HG02678 (cell line): ENCODE measurements around the gene NTM.
"Not testable (repeated sequence)": the region's sequence is repeated elsewhere in the genome, so short reads cannot be mapped to it uniquely, and the experiment has no call there.

Source experiments
- ATAC-seq: cut with Tn5 transposase; IDR thresholded peaks from one replicate; pipeline ENCODE4 v1.9.1; 2021; ENCODE audit warnings: mild to moderate bottlenecking, moderate library complexity; ENCODE audit not compliant: unreplicated experiment

NTM gene

DNA sequence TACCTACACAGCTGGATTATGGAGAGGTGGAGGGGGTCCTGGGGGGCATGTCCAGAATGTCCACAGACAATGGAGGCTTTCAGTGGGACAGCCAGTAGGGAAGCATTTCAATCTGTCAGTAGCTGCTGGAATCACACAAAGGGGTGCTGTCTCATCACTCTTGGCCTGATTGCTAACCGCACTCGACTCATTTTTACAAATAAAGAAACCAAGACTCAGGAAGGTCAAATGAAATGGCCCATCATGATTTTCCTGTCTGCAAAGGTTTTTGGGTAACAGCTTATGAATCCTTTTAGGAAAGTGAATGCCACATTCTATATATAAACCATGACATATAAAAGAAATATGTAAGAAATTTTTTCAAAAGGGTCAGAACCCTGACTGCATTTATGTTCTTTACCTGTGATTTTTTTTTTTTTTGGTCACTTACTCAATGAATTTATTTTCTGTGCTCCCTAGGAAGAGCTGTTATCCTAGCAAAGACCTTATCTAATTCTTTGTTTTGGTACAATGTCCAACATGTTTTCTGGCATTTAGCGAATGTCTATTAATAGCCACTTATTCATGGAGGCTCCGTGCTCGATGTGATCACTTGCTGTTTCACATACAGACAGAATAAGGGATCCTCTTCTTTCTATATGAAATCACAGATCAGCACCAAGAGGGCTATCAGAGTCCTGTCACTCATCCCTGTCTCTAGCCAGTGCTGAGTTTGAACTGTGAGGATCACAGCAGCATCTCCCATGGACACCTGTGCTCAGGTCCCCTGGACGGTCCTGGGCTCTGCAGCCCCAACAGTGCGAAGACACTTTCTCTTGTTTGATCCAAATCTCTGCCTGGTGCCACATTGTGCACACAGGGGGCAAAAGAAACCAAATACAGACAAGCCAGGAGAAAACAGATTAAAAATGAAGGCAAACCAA, 979.7 kb downstream of the NTM start:
- no peak for ATAC-seq

DNA sequence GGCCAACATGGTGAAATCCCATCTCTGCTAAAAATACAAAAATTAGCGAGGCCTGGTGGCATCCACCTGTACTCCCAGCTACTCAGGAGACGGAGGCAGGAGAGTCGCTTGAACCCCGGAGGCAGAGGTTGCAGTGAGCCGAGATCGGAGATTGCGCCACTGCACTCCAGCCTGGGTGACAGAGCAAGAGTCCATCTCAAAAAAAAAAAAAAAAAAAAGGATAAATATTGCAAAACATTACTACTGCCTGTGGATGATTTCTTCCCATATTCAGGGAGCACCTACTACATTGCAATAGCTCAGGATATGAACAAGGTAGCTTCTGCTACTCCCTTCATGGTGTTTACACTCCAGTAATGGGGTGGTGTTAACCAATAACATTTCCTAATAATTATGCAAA, 980.6 kb downstream of the NTM start:
- no peak for ATAC-seq

DNA sequence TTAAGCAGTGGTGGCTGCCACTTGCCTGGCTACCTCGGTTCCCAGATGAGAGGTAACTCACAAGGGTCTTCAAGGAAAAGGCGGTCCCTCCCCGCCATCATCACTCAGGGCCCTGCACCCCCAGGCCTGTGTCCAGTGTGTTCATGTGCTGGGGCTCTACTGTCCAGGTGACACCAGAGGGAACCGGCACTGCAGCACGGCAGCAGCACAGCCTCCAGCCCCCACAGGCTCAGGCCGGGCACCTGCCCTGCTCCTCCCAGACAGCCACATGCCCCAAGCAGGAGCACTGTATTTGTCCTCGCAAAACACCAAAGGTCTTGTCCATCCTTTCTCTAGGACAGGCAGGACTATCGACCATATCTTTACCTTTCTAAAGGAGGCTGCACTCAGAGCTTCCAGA, 982.1 kb downstream of the NTM start:
- ATAC-seq = no peak

DNA sequence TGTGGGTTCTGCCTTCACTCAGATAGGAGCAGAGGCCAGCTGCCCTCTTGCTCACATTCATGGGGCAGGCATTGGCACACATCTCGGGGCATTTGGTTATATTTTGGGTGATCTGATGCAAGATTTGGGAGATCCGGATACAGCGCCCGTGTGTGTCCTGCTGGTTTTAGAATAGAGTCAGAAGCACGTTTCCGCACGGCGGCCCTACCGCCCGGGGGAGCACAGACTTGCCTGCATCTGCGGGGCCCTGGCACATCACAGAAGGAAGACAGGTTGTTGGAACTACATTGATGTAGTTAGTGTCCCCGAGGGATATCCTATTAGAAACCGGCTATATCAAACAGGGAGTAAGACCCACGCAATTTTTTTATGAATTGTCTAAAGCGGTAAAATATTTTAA, 982.8 kb downstream of the NTM start:
- no peak for ATAC-seq

DNA sequence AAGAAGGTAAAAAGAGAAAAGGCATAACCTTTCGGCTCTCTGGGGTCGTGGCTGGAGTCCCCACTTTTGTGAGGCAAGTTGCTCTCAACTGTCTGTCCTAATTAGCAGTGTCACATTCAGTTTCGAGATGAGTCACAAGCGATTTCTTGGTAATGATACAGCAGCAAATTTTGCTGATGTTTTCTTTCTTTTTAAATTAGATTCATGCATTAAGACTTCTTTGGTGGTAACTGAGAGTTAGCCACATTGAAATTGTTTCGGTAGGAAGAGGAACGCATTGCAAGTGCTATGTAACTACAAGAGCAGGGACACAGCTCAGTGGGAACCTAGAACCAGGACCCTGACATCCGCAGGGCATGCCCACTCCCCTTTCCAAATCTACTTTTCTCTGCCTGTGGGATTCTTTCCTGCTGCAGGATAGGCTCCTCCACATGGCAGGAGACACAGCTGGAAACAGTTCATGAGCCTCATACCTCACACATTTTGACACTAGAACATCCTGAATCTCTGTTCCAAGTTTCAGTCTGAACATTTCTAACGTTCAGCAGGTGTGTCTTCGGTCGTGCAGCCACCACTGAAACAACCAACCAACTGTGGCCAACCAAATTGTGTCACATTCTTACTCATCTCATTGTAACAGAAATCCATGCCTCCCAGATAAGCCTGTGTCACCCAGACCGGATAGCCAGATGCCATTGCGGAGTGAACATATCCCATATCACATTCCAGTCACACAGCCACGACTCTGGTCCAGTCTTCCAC, 987.6 kb downstream of the NTM start:
- ATAC-seq = peak; percentile 72

DNA sequence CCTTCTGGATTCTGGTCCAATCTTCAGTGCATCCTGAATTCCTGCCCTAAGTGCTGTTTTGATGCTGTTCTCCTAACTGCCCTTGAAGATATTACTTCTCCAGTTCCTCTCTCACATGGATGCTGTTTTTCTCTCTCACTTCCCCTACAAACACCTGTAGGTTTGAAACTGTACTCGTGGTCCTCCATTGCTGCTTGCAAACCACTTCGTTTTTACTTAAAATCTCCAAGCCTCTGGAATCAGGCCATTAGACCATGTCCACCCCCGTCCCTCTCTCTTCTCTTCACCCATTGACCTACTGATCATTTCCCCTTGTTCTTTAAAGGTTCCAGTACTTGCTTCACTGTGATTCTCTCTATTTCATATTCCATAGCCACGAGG, 988.1 kb downstream of the NTM start:
- peak; percentile 55 for ATAC-seq

DNA sequence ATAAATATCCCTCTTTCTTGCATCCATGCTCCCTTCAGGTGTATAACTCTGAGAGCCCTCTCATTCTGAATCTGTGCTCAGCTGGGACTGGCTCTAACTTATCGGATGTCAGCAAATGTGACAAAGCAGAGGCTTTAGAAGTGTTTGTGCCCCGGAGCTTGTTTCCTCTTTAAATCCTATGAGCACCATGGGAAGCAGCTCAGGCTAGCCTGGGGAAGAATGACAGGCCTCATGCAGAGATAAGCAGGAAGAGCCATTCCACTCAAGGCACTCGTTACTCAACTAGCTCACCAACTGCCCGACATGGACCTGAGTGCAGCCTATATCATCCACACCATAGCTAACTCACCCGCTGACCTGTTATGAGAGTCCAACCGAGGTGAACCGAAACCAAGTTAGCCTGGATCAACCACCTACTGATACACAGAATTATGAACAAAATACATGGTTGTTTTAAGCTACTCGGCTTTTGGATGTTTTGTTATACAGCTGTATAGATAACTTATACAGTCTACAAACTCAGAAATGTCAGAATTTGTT, 990.7 kb downstream of the NTM start:
- no peak for ATAC-seq

DNA sequence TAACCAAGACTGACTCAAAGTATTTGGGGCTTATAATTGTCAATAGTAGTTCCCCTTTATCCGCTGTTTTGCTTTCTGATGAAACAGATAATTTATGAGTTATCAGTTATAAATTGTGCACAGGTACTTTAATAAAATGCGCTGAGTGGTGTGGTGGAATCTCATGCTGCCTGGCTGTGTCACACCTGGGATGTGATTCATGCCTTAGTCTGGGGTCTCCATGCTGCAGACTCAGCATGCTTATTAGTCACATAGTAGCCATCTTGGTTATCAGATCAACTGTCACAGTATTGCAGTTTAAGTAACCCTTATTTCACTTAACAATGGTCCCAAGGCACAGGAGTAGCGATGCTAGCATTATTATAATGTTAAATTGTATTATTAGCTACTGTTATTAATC, 995.2 kb downstream of the NTM start:
- ATAC-seq = no peak

DNA sequence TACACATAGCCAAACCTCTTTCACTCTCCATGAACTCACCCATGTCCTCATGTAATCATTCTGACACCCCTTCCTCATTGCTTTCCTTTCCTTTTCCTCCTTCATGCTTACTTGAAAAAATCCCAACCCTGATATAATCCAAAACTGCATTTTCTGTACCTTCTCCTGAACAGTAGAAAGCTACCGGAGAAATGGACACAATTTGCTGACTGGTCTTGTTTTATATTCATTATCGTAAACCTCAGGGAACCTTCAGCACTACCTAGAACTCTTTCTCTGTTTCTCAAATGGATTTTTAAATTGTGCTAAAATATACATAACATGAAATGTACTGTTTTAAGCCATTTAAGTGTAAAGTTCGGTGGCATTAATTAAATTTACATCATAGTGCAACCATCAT, 996.9 kb downstream of the NTM start:
- no peak for ATAC-seq

DNA sequence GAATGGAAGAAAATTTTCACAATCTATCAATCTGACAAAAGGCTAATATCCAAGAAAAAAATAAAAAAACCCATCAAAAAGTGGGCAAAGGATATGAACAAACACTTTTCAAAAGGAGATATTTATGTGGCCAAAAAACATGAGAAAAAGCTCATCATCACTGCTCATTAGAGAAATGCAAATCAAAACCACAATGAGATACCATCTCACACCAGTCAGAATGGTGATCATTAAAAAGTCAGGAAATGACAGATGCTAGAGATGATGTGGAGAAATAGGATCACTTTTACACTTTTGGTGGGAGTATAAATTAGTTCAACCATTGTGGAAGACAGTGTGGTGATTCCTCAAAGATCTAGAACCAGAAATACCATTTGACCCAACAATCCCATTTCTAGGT, 999.7 kb downstream of the NTM start:
- not testable (repeated sequence) for ATAC-seq

DNA sequence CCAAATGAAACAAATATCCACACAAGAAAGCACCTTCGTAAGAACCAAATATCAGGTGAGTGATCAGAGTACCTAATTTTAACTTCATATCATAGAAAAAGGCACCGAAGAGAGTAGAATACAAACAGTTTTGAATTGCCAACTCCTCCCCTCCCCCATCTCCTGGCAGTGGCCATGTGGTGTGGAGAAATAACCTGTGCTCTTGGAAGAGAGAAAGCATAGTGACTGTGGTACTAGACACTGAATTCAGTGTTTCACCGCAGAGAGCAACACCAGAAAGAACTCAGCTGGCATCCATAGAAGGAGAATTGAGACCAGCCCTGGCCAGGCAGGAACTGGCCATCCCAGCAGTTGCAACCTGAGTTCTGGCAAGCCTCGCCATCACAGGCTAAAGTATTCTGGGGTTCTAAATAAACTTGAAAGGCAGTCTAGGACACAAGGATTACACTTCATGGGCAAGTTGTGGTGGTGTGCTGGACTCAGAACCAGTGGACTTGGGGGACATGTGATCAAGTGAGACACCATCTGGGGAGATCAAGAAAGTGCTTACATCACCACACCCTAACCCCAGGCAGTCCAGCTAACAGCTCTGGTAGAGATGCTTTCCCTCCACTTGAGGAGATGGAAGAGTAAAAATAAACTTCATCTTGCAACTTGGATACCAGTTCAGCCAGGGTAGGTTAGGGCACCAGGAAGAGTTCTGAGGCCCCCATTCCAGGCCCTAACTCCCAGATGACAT, 1003.2 kb downstream of the NTM start:
- no peak for ATAC-seq

DNA sequence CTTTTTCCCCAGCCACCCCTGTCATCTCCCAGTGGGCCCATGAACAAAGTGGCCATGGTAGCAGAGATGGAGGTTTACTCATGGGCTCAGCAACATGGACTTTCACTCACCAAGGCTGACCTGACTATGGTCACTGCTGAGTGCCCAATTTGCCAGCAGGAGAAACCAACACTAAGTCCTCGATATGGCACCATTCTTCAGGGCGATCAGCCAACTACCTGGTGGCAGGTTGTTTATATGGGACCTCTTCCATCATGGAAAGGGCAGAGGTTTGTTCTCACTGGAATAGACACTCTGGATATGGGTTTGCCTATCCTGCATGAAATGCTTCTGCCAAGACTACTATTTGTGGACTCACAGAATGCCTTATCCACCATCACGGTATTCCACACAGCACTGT, 1009.1 kb downstream of the NTM start:
- no peak for ATAC-seq
